ENCODE data around the gene PIN1. TPM values are rescaled to one million over a fixed set of nuclear protein-coding genes. Genes with fewer than 3 reads are reported as not detected.
A peak's percentile ranks its signal among the peaks of the same experiment; 100 is the strongest.

The PIN1 gene
- total and polyA plus RNA-seq, 2 of the 13 experiments (the other 11 are each of a cell fraction or from before 2014, with no cell fraction given): 31.9 to 72.0 TPM

- no peak for TF ChIP-seq REST (IDR thresholded peaks at IDR 0.05; ENCODE audit: borderline replicate concordance in 1 of 2, low read depth in 1 of 2, low read length in 2 of 2)
- no peak for TF ChIP-seq BRF2 (CRISPR knock-in tag; IDR thresholded peaks at IDR 0.05)
- TF ChIP-seq KLF12 (CRISPR knock-in tag; IDR thresholded peaks at IDR 0.05; ENCODE audit: borderline replicate concordance): no peak
- no peak for TF ChIP-seq MATR3 (CRISPR knock-in tag; IDR thresholded peaks at IDR 0.05)
- 0 out of 2 replicates have a peak, but pooled peaks have one; percentile 30 for TF ChIP-seq SMYD3 (CRISPR knock-in tag; IDR thresholded peaks at IDR 0.05)
- no peak for TF ChIP-seq NFRKB (IDR thresholded peaks at IDR 0.05)
- no peak for TF ChIP-seq ZBTB10 (CRISPR knock-in tag; IDR thresholded peaks at IDR 0.05; ENCODE audit: borderline replicate concordance)
- TF ChIP-seq ZNF432 (CRISPR knock-in tag; IDR thresholded peaks at IDR 0.05; ENCODE audit: borderline replicate concordance): no peak
- no peak for TF ChIP-seq ATRX (CRISPR knock-in tag; IDR thresholded peaks at IDR 0.05; ENCODE audit: borderline replicate concordance)
- no peak for TF ChIP-seq HMGXB3 (CRISPR knock-in tag; IDR thresholded peaks at IDR 0.05; ENCODE audit: borderline replicate concordance)
- TF ChIP-seq ZNF549 (CRISPR knock-in tag; IDR thresholded peaks at IDR 0.05): no peak
- no peak for TF ChIP-seq ZNF17 (CRISPR knock-in tag; IDR thresholded peaks at IDR 0.05)
- no peak for TF ChIP-seq JARID2 (CRISPR knock-in tag; IDR thresholded peaks at IDR 0.05; ENCODE audit: insufficient replicate concordance)
- no peak for TF ChIP-seq ZNF672 (CRISPR knock-in tag; IDR thresholded peaks at IDR 0.05)
- peak; percentile 59; the same call in 1 of the 2 replicates for TF ChIP-seq ZNF709 (CRISPR knock-in tag; IDR thresholded peaks at IDR 0.05)
These were observed 49.5 kb upstream of the PIN1 start (continued) for GRCh38 chr19:9785367-9786331.
